HG03575 (cell line): ENCODE data around the gene TAF1D.

Source experiments
- ATAC-seq: cut with Tn5 transposase; IDR thresholded peaks from one replicate; pipeline ENCODE4 v1.9.1; 2021; ENCODE audit not compliant: unreplicated experiment, insufficient number of reproducible peaks, low FRiP score; ENCODE audit errors: extremely low read depth

Gene TAF1D

GRCh38 chr11:93686226-93686625 lies 55.1 kb downstream of the TAF1D start:
- ATAC-seq = no peak
